ENCODE results near the gene ROR2.
"Not testable (repeated sequence)": the region's sequence is repeated elsewhere in the genome, so short reads cannot be mapped to it uniquely, and the experiment has no call there.

ROR2 gene

DNA sequence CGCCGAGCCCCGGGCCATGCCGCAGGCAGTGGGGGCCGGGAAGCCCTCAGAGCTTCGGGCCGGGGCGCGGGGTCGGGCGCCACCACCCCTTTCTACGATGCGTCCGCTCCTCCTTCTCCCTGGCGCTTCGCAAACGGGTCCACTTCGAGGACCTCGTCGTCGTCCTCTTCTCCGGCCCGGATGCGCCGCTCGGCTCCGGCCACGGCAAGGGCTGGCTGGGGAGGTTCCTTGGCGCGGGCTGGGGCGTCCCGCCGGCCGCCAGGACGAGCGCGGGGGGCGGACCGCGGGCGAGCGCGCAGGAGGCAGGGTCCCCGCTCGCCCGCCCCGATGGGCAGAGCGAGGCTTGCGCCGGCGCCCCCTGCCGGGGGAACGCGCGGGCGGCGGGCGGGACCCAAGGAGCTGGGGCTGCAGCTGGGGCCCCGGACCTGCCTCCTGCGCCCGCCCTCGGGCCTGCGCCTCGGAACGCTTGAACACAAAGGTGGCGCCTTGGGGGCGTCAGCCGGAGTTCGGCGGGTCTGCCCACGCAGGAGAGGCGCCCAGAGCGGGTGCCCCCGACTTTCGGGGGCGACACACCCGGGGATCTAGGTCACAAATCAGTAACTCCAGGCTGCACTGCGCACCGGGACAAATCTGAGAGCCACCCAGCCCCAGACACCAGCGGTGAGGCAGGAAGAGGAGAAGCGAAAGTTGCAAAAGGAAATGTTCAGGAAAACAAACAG, at the start of gene ROR2:
TSS of gene ROR2 (minus strand) at position 283 of the 719 bp plus-strand sequence.
- DNase-seq (ENCODE audit: low read depth in 3 of 3) = peak in 1 of 3 experiments; percentile 23

DNA sequence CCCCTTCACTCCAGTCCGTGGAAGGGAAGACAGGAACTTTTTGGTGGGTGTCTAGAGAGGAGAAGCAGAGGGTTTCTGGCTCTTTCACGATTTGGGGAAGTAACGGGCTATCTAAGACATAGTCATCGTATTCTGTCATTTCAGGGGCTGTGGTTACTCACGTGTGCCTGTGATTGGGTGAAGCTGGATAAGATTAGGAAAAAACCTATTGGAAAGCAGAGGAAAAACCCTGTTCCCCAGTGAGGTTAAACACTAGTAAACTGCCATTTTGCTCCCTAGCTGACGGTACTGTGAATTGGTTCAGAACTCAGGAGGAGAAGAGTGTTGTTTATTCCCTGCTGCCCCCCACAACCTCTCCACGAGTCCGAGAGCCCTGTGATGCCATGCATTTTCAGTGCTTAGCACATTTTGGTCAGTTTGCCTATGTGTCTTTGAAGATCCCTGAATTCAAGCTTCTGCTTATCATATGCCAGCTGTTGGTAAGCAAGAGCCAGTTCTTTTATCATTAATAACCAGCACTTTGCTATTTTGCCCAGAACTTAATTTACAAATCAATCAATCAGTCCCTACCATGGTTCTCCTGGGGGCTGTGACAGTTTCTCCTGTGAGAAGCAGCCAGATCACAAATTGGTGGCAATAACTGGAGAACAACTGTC, 45.1 kb upstream of the ROR2 start:
- no peak for DNase-seq (ENCODE audit: low read depth in 3 of 3)

DNA sequence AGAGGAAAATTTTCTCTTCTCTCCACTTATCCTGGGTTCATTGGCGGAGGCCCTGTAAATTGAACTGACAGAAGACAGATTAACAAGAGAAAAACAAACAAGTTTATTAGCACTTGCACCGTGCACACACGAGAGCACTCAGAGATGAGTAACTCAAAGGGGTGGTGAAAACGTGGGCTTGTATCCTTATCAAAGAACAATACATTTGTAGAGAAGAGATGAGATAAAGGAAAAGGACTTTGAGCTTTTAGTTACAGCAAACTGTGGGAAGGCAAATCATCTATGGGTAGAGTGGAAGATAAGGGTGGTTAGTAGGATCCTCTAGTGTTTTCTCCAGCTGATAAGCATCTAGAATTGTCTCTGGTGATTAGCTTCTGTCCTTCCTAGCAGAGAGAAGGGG, 44.4 kb upstream of the ROR2 start:
- DNase-seq (ENCODE audit: low read depth in 3 of 3) = no peak

DNA sequence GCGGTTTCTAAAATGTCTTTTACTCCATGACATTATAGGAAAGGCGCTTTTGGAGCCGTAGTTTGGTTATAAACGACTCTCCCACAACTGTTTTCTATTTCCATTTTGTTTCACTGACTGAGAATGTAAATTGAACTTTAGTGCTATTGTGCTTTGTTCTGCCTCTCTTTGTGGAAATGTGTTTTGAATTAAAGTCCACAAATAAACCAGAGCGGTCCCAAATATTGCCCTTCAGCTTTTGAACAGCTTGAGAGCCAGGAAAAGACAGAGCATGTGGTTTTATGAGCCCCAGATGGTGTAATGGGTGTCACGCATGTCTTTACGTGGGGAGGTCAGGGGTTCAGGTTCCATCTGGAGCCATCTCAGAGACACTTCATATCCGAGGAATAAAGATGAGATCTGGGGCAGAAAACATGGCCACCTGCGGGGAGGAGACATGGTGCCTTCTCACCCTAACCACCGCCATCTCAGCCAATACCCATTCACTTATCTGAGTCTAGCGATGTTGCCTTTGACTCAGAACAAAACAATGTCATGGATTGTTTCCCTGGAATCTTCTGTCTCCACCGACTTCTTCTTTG, 42.5 kb upstream of the ROR2 start:
- DNase-seq (ENCODE audit: low read depth in 3 of 3) = no peak

DNA sequence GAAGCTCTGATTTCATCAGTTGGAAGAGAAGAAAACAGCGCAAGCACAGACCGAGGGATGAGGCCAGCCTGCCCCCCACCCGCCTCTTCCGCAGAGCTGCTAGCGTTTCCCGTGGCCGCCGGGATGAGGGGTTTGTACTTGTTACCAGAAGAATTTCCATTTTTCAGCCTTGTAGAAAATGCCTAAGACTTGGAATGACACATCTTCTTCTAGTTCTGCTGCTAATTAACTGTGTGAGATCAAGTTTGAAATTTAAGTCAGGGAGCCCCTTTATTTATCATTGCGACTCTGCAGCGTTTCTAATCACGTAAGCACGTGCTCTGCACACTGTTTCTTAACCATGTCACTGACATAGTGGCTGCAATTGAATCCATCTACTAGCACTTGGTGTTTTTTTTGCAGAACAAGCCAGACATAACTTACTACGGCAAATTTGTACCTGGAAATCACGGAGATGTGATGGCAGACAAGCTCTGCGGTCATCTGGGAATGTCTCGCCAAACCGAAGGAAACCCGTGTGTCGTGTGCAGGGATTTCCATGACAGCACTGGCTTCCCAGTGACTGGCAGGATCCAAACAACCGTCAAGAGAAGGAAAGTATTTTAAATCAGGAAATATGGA, 41.8 kb upstream of the ROR2 start:
- no peak for DNase-seq (ENCODE audit: low read depth in 3 of 3)

DNA sequence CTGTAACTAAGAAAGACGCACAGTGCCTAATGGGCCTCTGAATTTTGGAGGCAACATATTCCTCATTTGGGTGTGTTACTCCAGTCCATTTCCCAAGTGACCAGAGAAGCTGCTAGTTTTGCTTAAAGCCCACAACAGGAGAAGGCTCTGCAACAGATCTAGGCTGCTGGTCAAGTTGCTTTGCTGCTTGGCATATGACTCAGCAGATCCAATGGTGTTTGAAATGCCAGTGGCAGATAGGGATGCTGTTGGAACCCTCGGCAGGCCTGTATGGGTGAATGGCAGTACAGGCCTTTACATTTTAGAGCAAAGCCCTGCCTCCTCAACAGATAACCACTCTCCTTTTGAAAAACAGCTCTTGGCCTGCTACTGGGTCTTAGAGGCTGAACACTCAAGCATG, 36.2 kb upstream of the ROR2 start:
- no peak for DNase-seq (ENCODE audit: low read depth in 3 of 3)

DNA sequence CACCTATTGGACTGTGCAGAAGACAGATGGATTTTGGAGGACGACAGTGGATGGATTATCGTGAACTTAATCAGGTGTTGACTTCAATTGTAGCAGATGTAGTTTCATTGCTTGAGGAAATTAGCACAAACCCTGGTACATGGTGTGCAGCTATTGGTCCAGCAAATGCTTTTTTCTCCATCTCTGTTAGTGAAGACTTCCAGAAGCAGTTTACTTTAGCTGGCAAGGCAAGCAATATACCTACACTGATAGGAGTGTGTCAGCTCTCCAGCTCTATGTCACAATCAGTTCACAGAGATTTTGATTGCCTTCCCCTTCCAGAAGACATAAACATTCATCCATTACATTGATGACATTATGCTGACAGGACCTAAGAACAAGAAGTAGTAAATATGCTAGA, 35.7 kb upstream of the ROR2 start:
- no peak for DNase-seq (ENCODE audit: low read depth in 3 of 3)

DNA sequence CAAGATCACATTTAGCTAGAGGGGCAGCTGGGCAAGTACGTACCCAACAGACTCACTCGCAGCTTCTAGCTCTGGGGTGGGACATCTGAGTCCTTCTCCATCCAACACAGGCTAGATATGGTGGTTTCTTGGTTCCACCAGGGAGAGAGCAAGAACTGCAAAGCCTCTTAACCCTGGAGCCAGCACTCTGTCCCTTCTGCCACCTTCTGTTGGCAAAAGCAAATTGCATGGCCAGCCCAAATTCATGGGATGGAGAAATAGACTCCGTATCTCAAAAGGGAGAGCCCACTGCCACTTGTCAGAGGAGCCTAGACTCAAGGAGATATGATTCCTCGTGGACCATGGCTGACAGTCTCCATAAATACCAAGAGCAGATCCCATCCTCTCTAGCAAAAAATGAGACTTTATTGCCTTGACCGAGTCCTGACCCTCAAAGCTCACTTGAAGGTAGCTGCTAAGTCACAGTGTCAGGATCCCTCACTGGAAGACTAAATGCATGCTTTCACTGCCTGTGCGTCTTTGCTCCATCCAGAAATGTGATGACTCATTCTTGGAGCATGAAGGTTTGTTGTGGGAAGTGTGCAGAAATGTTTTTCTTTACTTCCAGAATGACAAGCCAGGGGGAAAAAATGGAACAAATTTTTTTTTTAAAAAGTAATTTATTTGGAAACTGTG, 28.8 kb upstream of the ROR2 start:
- no peak for DNase-seq (ENCODE audit: low read depth in 3 of 3)

DNA sequence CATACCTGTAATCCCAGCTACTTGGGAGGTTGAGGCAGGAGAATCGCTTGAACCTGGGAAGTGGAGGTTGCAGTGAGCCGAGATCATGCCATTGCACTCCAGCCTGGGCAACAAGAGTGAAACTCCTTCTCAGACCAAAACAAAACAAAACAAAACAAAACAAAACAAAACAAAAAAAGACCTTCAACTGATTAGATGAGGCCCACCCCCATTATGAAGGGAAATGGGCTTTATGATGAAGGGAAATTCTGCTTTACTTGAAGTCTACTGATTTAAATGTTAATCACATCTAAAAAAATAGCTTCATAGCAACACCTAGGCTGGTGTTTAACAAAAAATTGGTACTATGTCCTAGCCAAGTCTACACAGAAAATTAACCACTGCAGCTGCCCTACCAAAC, 25.2 kb upstream of the ROR2 start:
- DNase-seq (ENCODE audit: low read depth in 3 of 3) = not testable (repeated sequence)

DNA sequence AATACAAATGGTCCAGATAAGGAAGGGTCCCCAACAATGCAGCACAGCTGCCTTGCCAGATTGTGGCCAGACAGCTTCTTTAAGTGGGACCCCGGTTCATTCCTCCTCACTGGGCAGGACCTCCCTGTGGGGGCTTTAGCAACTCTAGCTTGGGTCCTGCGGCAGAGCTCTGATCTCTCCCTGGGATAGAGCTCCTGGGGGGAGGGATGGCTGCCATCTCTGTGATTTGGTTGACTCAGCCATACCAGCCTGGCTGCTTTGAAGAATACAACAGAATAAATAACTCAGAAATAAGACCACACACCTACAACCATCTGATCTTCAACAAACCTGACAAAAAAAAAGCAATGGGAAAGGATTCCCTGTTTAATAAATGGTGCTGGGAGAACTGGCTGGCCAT, 22.7 kb upstream of the ROR2 start:
- DNase-seq (ENCODE audit: low read depth in 3 of 3) = no peak

DNA sequence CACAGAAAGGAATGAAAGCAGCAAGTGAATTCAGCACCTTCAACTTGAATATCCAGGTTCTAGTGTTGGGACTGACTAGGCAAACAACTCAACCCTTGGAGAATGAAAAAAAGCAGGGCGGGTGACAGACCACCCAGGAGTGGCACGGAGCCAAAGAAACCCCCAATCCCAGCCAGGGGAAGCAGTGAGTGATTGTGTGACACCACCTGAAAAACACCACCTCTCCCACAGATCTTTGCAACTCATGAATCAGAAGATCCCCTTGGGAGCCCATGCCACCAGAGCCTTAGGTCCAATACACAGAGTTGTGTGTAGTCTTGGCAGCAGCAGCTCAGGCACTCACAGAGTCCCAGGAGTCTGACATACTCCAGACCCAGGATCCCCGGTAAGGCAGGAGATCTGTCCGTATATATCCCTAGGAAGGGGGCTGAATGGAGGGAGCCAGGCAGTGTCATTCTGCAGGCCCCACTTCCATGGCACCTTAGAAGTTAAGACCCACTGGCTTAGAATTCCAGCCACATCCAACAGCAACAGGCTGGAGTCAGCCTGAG, 22.1 kb upstream of the ROR2 start:
- no peak for DNase-seq (ENCODE audit: low read depth in 3 of 3)

DNA sequence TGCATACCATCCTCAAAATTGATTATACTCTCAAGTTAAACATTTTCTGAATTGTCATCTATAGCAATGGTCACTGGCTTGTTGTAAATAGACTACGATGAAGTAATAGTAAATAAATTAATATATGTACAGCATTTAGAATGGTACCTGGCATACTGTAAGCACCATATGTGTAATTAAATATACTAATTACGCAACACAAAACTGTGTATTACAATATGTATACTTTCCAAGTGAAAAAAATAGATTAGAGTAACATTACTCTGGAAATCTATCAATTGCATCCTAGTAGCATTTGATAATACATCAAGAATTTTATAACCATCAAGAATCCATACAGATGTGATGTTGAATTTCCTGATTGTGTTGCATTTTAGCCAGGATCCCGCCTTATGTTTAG, 17.2 kb upstream of the ROR2 start:
- no peak for DNase-seq (ENCODE audit: low read depth in 3 of 3)

DNA sequence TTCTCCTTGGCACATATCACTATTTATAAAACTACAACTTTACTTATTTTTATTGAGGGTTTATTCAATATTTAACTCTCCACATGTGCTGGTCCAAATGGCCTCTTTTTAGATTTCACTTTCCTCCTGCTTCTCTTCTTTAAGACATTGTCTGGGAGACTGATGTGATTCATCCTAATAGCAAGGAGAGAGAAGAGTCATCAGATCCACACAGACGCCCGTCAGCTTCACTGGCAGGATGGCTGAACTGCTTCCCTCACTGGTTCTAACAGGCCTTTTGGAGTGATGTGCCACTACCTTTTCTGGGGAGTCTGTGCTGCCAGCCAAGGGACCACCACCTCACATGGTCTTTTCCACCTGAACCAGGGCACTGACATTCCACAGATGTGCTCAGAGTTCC, 16.5 kb upstream of the ROR2 start:
- no peak for DNase-seq (ENCODE audit: low read depth in 3 of 3)

DNA sequence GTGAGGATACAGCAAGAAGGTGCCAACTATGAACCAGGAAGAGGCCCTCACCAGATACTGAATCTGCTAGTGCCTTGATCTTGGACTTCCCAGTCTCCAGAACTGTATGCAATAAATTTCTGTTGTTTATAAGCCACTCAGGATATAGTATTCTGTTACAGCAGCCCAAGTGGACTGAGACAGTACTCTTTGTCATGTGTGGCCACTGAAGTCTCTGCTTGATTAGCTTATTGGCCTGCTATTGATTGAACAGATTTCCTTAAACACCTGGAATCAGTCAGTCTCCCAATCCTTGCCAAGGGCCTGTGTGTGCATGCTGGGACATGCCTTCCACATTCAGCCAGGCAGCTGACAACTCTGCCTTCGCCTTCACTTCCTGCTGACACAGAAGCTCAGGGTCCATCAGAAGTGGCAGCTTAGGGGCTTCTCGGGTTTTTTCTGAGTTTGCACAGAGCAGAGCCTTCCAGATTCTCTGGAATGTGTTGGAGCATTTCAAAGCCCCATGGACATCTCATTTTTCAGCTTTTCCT, 13.7 kb upstream of the ROR2 start:
- no peak for DNase-seq (ENCODE audit: low read depth in 3 of 3)

DNA sequence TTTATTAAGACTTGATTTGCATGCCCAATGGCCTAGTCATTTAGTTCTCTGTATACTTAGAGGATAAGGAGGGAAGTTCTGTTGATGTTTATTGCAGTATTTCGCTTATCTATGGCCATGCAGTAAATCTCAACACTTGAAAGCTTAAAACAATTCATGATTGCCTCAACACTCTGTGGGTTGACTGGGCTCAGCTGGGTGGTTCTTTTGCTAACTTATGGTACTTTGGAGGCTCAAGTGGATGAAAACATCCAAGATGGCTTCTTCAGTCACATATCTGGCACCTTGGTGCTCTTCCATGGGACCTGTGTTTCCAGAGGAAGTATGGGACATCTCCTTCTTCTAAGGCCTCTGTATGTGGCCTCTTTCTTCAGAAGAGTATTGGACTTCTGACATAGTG, 10.3 kb upstream of the ROR2 start:
- no peak for DNase-seq (ENCODE audit: low read depth in 3 of 3)

DNA sequence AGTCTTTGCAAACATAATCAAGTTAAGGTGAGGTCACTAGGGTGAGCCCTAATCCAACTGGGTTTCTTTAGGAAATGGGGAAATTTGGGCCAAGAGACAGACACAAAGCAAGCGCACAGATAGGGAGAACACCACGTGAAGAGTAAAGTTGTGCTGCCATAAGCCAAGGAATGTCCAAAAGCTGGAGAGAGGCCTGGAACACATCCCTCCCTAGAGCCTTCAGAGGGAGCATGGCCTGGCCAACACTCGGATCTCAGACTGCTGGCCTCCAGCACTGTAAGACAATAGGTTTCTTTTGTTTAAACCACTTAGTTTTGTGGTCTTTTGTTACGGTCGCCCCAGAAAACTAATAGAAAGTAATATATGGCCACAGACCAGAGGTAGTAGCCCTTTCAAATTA, 8.1 kb upstream of the ROR2 start:
- no peak for DNase-seq (ENCODE audit: low read depth in 3 of 3)

DNA sequence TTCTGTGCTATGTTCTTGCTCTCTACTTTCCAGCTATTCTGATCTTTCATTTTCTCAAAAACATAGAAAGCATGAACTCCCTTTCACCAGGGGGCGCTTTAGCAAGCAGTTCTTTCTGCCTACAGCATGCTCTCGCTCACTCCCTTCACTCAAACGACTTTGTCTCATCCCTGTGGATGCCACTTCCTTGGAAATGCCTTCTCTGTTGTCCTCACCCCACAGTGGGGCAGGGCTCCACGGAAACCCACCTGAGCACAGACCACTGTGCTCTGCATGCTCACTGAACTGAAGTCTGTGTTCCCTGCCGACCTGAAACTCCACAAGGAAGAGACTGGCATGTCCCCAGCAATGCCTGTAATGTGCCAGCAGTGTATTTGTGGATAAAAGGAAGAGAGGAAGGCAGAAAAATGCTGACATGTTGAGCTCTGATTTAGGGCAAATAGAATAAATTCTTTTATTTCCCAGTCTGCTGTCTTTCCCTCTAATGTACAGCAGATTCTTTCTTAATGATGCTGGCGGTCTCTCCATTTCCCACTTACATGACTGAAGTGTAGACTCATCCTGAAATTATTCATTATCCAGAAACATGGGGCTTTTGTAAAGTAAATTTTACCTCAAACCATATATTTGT, 4.9 kb upstream of the ROR2 start:
- DNase-seq (ENCODE audit: low read depth in 3 of 3) = no peak

DNA sequence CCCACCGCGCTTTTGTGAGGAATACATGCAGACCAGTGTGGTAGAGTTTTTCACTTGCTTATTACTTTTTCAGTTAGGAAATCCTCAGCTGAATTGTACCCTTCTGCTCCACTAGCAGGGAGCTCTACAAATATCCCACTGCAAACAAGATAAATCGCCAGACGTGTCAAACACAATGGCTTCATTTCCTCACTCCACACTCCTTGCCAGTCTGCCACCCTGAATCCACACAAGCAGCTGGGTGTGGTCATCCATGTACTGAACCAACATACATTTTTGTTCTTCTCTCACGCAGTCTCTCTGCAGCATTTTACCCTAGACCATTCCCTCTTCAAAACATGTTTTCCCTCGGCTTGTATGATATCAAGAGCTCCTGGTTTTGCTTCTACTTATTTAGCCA, 3.7 kb upstream of the ROR2 start:
- no peak for DNase-seq (ENCODE audit: low read depth in 3 of 3)

DNA sequence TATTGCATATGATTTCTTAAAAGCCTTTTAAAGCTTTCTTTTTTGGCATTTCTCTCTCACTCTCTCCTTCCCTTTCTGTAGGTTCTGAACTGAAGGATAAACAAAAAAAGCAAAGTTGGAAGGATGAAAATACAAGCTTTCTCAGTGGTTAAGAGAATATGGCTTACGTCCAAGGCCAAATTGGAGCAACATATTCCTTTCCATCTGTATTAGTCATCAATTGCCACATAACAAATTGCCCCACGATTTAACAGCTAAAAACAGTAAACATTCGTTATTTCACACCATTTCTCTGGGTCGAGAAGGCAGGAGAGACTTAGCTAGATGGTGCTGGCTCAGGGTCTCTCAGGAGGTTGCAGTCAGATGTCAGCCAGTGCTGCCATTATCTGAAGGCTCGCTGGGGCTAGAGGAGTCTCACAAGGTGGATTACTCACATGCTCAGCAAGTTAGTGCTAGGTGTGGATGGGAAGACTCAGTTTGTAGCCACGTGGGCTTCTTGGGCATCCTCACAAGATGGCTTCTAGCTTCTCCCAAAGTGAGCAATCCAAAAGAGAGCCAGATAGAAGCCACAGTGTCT, 2.0 kb upstream of the ROR2 start:
- DNase-seq (ENCODE audit: low read depth in 3 of 3) = no peak

DNA sequence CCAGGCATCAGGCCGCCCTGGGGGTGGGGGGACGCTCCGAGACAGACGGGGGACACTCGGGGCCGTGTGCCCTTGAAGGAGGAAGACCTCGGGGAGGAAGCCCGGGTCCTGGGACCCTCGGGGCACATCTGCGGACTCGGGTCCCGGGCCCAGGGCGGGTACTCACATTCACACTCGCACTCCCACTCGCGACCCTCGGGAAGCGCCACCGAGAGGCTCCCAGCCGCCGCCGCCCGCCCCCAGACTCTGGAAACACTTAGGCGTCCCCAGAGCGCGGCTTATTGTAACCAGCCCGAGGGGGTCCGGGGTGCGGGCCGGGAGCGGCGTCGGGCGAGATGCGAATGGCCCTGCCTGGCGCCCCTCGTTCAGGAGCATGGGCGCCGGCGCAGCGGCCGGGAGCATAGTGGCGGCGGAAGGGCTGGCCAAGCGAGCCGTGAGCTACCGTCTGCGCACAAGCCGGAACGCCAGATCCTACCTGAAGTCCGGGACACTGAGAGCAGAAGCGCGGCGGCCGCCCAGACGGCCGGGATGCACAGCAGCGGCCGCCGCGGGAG, 559 bp downstream of the ROR2 start:
- no peak for DNase-seq (ENCODE audit: low read depth in 3 of 3)

All from stimulated activated CD4-positive, alpha-beta T cell treated with anti-CD3 and anti-CD28 coated beads, TNF-alpha, amount 100 ng/mL, for 4 hours (primary cell).